Activated naive CD8-positive, alpha-beta T cell treated with anti-CD3 and anti-CD28 coated beads, Interleukin-2, amount 50 U/mL, for 16 hours (primary cell): ENCODE results near the gene COPRS.

ENCODE experiments used
- DNase-seq: peaks from one replicate; pipeline ENCODE4 v3.0.0-alpha.2; 2020; ENCODE audit warnings: low read depth, low spot score

Gene COPRS, protein sequence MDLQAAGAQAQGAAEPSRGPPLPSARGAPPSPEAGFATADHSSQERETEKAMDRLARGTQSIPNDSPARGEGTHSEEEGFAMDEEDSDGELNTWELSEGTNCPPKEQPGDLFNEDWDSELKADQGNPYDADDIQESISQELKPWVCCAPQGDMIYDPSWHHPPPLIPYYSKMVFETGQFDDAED

DNA sequence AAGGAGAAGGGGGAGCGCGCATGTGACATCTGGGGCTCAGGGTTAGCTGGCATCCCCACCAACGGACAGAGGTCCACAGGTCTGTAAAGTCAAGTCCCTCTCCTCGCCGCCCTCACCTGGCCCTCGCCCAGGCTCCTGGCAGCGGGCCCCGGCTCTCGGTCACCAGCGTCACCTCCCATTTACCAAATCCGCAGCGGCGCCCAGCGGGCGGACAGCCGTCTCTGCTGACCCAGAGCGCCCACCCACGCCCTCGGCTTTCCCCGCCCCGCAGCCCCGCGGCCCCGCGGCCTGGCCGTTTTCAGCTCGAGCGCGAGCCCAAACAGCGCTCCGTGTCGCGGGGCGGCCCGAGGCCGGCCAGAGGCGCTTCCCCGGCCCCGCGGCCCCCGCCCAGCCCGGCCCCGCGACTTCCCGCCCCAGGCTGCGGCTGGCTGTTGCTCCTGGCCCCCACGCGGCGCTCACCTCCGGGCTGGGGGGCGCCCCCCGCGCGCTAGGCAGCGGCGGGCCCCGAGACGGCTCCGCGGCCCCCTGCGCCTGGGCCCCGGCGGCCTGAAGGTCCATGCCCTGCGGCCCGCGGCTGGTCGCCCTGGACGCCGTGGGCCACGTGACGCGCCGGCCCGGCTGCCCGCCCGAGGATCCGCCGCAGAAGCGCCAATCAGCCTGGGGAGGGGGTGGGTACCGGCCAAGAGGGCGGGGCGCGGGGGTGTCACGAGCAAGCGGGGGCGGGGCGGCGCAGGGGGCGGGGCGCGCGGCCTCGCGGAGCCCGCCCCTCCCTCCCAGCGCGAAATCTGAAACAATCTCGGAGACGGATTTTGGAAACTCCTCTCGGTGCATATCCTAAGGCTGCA lies at the start of gene COPRS:
COPRS (minus strand) TSS at position 603 of the 845 bp plus-strand sequence; CDS start at position 558, 45 bp downstream.
- peak; percentile 52 for DNase-seq

DNA sequence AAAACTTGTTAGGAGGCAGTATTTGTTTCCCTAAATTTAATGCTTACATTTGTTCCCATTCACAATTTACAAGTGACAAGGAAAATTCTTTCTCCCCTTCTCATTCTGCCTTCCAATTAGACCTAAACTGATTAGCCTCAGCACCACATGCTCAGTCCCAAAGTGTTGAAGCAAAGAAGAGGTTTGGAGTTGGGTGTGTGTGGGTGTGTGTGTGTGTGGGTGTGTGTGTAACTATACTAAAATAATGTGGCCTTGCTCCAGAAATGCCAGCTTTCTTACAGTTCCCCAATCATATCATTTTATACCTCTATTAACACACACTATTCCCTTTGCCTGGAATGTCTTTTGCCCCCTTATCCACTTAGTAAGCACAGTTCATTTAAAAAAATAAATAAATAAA lies 49.3 kb upstream of the COPRS start:
- no peak for DNase-seq

DNA sequence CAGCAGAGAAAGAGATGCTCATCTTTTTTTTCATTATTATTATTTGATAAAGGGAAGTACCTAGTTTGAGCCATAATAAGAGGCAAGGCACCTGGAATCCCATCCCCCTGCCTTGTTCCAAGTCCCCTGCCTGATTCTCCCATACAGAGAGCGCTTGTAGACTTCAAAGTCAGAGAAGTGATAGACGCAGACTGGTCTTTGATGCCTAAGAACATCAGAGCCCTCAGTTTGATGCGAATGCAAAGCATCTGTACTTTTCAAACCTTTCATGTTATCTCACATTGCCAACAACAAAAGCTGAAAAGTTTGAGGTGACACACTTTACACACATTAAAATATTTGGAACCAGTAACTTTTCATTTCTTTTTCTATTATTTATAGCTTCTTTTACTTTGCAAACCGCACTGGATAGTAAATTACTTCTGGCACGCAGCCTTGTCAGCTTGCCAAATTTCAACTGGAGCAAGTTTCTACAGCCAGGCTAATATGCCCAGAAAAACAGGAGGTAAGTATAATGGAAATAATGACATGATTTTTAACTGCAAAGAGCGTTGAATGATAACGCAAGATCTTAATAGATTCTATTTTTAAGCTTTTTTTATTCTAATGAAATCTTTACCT lies 48.4 kb upstream of the COPRS start:
- DNase-seq: no peak

DNA sequence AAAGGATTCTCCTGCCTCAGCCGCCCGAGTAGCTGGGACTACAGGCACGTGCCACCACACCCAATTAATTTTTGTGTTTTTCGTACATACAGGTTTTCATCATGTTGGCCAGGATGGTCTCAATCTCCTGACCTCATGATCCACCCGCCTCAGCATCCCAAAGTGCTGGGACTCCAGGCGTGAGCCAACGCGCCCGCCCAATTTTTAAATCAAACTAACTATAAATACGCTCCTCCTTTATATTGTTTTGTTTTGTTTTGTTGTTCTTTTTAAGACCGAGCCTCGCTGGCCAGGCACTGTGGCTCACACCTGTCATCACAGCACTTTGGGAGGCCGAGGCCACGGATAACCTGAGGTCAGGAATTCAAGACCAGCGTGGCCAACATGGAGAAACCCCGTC lies 44.4 kb upstream of the COPRS start:
- DNase-seq: no peak

DNA sequence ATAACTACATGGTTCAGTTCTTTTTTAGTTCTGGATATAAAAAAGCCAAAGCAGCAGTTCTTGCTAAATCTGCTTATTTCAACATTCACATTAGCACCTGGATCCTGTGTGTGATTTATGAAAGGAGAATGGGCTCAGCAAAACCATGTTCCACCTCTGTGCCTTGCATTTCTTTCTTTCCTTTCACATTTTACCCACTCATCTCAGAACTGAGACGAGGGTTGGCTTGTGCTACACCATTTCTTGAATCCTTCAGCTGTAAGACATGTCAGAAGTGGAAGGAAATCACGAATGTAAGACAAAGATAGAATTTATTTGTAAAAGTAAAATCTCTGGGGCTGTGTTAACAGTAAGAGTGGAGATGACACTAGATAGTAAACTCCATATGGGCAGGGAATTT lies 43.6 kb upstream of the COPRS start:
- DNase-seq: no peak

DNA sequence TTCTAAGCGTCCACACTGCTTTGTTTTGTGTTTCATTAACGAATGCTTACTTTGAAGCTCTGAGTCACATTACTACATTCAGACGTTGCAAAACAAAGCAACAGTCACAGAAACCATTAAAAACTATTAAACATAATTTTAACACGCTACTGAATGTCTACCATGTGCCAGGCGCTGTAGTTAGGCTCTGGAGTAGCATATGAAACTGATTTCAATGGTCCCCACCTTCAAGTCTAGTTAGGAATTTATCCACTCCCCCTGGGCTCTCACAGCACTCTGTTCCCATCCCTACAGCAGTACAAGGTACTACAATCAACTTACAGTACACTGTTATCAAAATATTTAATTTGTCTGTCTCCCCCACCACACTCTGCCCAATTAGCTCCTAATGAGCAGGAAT lies 41.8 kb upstream of the COPRS start:
- DNase-seq: no peak

DNA sequence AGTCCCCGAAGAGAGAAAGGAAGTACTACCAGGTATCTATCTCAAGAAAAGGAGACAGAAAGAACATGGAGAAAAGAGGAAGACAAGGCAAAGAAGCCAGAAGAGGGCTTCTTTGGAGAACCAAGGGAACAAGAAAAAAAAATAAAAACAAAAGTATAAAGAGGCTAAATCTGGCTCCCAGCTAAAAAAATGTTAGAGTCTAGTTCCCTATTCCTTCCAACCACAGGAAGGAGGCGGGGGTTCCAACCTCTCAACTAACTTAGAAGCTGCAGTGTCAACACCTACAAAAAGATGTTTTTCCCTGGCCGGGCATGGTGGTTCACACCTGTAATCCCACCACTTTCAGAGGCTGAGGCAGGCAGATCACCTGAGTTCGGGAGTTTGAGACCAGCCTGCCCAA lies 29.1 kb upstream of the COPRS start:
- DNase-seq: no peak

DNA sequence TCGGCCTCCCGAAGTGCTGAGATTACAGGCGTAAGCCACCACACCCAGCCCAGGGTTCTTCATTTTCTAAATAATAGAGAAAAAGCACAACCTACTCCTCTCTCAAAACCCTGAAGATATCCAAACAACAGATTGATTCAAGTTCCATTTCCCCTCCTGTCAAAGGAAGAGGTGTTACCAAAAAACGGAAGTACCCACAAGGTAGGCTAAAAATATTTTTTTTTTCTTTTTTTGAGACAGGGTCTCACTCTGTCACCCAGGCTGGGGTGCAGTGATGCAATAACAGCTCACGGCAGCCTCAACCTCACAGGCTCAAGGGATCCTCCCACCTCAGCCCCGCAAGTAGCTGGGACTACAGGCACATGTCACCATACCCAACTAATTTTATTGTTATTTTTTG lies 23.5 kb upstream of the COPRS start:
- no peak for DNase-seq

DNA sequence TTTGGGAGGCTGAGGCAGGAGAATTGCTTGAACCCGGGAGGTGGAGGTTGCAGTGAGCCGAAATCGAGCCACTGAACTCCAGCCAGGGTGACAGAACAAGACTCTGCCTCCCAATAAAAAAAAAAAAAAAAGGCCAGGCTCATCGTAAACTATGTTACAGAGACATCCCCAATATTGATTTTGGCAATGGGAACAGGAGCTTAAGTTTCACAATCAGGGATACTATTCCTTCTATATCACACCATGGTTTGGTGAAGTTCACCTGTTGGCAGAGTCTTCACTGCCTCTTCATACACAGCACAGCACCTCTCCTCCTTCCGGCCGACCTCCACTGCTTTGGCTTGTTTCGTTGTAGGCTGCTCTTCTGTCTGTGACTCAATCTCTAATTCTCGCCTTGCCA lies 21.3 kb upstream of the COPRS start:
- no peak for DNase-seq

DNA sequence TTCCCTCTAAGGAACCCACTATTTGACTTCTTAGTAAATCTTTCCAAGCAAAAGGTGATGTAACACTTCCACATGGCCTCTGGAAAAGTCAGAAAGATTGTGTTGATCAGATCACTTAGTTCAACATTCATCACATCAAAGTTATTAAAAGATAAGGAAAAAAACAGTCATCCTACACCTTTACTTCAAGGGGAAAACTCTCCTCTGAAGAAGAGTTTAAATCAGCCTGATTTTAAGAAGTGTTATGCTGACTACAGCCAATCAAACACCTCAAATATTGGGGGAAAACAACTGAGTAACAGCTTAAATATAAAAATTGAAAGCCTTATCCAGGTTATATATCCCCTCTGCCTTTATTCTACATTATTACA lies 19.6 kb upstream of the COPRS start:
- DNase-seq: no peak

DNA sequence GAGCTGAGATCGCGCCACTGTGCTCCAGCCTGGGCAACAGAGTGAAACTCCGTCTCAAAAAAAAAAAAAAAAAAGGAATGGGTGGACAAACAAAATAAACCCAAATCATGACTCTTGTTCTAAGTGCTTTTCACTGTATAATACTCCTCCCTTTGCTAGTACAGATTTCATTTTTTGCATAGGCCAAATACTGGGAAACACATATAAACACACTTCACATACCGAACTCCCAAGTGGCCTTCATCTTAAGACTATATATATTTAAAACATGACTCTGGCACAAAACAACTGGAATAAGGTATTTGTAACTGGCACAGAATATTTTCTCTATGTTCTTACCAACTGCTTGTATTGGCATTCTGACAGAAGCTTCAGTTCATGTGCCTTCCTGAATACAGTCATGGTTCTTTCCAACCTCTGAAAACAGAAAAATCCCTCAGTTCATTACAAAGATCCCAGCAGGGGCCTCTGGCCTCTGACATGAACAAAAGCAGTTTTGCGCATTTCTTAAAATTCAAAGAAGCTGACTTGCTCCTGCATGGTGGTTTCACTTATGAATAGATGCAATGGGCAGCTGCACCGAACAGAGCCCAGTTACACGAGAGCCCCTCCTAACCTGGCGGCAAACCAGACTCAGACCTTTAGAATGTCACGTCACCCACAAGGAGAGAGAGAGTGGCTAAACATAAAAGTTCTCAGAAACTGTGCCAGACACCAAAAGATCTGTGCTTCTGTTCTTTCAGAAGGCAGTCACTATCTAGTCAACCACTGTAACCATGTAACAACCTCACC lies 19.1 kb upstream of the COPRS start:
- peak; percentile 52 for DNase-seq

DNA sequence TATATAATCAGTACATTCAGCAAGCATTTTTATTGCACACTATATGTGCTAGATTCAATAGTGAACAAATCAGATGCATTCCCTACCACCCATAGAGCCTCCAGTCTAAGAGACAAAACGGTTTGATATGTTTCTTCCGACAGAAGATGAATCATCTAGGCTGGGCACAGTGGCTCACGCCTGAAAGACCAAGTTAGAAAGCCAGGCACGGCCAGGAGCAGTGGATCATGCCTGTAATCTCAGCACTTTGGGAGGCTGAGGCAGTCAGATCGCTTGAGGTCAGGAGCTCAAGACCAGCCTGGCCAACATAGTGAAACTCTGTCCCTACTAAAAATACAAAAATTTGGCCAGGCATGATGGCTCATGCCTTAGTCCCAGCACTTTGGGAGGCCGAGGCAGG lies 18.3 kb upstream of the COPRS start:
- DNase-seq: no peak

DNA sequence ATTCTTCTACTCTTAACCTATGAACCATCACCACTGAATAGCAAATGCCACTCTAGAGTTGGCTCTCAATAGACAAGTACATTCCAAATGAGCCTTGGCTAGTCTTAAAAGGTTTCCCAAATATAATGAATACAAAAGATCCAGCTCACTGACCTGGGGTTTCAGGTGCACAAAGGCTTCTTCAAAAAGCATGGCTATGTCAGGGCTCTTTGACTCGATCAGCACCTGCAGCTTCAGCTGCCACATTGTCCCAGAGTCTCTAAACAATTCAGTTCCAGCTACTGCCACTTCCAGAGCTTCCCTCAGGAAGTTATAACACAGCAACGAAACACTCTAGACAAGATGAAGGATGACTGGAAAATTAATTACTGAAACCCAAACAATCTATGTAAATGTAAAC lies 16.0 kb upstream of the COPRS start:
- no peak for DNase-seq

DNA sequence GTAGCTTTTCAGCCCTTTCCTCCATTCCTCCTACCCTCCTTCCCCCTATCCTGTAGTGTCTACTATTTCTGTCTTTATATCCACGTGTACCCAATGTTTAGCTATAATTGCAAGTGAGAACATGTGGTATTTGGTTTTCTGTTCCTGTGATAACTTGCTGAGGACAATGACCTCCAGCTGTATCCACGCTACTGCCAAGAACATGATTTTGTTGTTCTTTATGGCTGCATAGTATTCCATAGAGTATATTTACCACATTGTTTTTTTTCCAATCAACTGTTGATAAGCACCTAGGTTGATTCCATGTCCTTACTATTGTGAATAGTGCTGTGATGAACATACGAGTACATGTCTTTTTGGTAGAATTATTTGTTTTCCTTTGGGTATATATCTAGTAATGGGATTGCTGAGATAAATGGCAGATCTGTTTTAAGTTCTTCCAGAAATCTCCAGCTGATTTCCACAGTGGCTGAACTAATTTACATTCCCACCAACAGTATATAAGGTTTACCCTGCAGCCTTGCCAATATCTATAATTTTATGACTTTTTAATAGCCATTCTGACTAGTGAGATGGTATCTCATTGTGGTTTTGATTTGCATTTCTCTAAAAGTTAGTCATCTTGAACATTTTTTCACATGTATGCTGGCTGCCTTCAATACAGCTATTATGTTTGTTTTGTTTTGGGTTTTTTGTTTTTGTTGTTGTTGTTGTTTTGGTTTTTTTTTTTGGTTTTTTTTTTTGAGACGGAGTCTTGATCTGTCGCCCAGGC lies 10.9 kb upstream of the COPRS start:
- no peak for DNase-seq

DNA sequence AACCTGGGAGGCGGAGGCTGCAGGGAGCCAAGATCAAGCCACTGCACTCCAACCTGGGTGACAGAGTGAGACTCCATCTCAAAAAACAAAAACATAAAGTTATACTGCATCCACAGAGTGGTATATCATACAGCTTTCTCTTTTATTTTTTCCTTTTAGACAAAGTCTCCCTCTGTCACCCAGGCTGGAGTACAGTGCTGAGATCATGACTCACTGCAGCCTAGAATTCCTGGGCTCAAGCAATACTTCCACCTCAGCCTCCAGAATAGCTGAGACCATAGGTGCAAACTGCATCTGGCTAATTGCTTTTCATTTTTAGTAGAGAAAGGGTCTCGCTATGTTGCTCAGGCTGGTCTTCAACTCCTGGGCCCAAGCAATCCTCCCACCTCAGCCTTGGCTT lies 10.0 kb upstream of the COPRS start:
- DNase-seq: no peak

DNA sequence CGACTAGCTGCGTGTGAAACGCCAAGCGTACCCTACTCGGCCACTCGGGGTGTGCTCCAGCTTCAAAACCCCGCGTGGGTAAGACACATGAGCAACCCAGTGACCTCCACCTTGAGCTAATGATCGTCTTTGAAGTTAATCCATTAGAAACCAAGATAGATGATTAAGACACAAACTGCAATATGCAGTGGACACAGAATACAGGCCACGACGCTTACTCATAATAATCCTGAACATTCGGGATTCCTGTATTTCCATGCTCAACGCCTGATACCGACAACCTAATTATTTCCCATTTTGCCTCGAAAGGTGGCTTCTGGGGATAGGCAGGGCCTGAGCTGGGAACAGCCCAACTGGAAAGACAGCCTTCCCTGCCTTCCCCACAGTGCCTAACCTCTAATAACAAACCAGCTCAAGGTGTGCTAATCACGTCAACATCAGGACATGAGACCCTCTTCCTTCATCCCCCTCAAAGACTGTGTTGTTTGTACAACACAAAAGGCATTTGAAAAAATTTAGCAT lies 504 bp upstream of the COPRS start:
- no peak for DNase-seq

DNA sequence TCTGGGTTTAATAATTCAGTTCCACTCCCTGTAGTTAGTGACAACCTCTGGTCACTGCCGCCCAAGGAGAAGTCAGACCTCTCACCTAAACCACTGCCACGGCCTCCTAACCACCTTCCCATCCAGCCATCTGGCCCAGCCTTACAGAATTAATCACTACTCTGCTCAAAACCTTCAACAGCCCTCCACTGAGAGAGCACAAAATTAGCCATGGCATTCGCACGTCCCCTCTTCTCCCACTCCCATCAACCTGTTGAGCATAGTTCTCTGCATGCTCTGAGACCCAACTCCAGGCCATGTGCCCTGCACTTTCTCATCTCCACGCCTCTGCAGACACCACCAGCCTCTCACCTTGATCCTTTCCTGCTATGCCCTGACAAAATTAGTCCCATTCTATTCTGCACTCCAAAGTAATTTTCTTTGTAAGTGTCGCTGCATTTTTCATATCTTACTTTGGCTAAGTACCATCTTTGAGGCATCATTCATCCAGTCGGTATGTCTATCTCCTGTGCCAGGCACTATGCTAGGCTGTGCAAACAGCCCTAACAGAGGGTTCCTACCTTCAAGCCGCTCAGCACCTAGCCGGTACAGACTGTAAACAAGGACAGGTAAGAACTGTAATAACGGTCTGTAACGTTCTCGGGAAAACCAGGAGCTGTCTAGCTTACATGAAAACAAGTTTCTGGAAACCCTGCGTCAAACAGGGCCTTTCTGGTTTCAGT lies 963 bp downstream of the COPRS start:
- no peak for DNase-seq

DNA sequence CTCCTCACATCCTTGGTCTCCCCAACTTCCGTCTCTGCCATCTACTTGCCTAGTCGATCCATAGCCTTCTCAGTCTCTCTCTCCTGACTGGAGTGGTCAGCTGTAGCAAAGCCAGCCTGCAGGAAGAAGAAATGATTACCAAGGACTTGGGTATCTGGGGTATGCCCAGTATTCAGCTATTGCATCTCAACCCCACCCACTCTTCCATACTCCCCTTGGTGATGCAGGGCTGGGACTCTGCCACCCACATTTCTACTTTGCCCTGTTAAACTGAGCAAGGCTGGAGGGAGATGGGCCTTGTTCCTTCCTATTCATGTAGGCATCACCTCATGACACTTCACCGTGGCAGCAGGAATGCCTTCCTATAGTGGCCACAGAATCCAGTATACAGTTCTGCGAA lies 2.3 kb downstream of the COPRS start:
- DNase-seq: no peak

DNA sequence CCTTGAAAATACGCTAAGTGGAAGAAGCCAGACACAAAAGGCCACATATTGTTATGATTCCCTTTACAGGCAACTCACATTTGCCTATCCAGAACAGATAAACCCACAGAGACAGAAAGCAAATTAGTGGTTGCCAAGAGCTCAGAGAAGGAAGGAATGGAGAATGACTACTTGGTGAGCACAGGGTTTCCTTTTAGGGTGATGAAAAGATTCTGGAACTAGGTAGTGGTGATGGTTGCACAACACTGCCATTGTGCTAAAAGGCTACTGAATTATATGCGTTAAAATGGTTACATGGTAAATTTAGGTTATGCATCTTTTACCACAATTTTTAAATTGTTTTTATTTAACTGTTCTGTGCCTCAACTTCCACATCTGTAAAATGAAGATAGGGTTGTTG lies 4.4 kb downstream of the COPRS start:
- no peak for DNase-seq

DNA sequence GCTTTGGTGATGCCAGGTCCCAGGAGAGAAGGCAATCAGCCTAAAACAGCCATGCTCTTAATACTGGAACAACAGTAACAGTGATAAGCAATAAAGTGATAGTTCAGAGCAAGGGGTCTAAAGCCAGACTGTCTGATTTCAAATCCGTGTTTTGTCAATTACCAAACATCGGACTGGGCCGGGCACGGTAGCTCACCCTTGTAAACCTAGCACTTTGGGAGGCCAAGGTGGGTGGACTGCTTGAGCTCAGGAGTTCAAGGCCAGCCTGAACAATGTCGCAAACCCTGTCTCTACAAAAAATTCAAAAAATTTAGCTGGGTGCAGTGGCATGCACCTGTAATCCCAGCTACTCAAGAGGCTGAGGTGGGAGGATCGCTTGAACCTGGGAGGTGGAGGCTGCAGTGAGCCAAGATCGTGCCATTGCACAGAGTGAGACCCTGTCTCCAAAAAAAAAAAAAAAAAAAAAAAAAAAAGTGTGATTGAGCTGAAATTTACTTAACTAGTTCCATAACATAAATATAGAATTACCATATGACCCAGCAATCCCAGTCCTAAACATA lies 5.1 kb downstream of the COPRS start:
- DNase-seq: no peak
